IMR-90 (cell line): ENCODE results near the gene PHOX2A. TPM values are rescaled to one million over a fixed set of nuclear protein-coding genes. Genes with fewer than 3 reads are reported as not detected.

Source experiments
- ATAC-seq: fragments of 200-7000 bp; cut with Tn5 transposase; 2 replicates; pipeline ENCODE4 v1.9.1; 2020; ENCODE audit warnings: low read depth, mild to moderate bottlenecking, moderate library complexity
- BruUV-seq: library from RNA; stranded (reverse); fragments of 400-500 nt; replicated peaks from 2 replicates; lab custom pipeline; 2021; lab: Mats Ljungman, UMichigan
- CTCF ChIA-PET: fragments of 300-600 bp; formaldehyde crosslinking; extraction: SDS; loops from one replicate; lab custom pipeline; 2021; ENCODE audit warnings: antibody characterized with exemption; lab: Yijun Ruan, JAX
- POLR2A ChIA-PET: fragments of 300-600 bp; sonication (Branson Sonifier 250); formaldehyde crosslinking; loops from one replicate; lab custom pipeline; 2022; ENCODE audit warnings: antibody characterized with exemption; ENCODE audit not compliant: unreplicated experiment; lab: Charles Lee
- DNase-seq: peaks from one replicate; pipeline ENCODE4 v3.0.0; 2013
- H2AFZ ChIP-seq: replicated peaks from 2 replicates; pipeline ENCODE3; 2013; ENCODE audit warnings: low read length, mild to moderate bottlenecking; ENCODE audit not compliant: poor library complexity
- H2AK5ac ChIP-seq: 2 replicates; pipeline ENCODE4 v1.6.1; 2013; ENCODE audit warnings: low read depth, low read length, inconsistent platforms
- H2AK9ac ChIP-seq: replicated peaks from 2 replicates; pipeline ENCODE3; 2013; ENCODE audit warnings: mild to moderate bottlenecking, low read depth, low read length, moderate library complexity; ENCODE audit not compliant: poor library complexity
- H2BK120ac ChIP-seq: 2 replicates; pipeline ENCODE4 v1.6.1; 2013; ENCODE audit warnings: low read depth, low read length, inconsistent platforms
- H2BK15ac ChIP-seq: 3 replicates; pipeline ENCODE4 v1.6.1; 2013; ENCODE audit warnings: low read depth, low read length, inconsistent platforms
- H2BK20ac ChIP-seq: 2 replicates; pipeline ENCODE4 v1.6.1; 2013; ENCODE audit warnings: low read depth, mild to moderate bottlenecking, inconsistent platforms, low read length, moderate library complexity
- H2BK5ac ChIP-seq: 2 replicates; pipeline ENCODE4 v1.6.1; 2013; ENCODE audit warnings: mild to moderate bottlenecking, low read depth, low read length, inconsistent platforms; ENCODE audit not compliant: poor library complexity, severe bottlenecking
- H3K14ac ChIP-seq: replicated peaks from 2 replicates; pipeline ENCODE4 v1.6.1; 2013; ENCODE audit warnings: low read depth, low read length, inconsistent platforms
- H3K18ac ChIP-seq: 2 replicates; pipeline ENCODE4 v1.6.1; 2013; ENCODE audit warnings: low read depth, low read length, control low read depth
- H3K23ac ChIP-seq: 2 replicates; pipeline ENCODE4 v1.6.1; 2013; ENCODE audit warnings: low read depth, low read length, inconsistent platforms
- H3K27ac ChIP-seq: 2 replicates; pipeline ENCODE4 v1.5.1; 2013; ENCODE audit warnings: mild to moderate bottlenecking, control low read depth, low read length; ENCODE audit not compliant: insufficient read depth
- H3K27me3 ChIP-seq: 2 replicates; pipeline ENCODE4 v1.6.1; 2013; ENCODE audit warnings: low read length; ENCODE audit not compliant: control insufficient read depth, insufficient read depth
- H3K36me3 ChIP-seq: 2 replicates; pipeline ENCODE4 v1.6.1; 2013; ENCODE audit warnings: low read length, mixed read lengths; ENCODE audit not compliant: control insufficient read depth, insufficient read depth
- H3K4ac ChIP-seq: 2 replicates; pipeline ENCODE4 v1.6.1; 2013; ENCODE audit warnings: low read depth, low read length, inconsistent platforms
- H3K4me1 ChIP-seq: 2 replicates; pipeline ENCODE4 v1.6.1; 2013; ENCODE audit warnings: low read length, mixed read lengths; ENCODE audit not compliant: control insufficient read depth, insufficient read depth
- H3K4me2 ChIP-seq: 2 replicates; pipeline ENCODE4 v1.6.1; 2013; ENCODE audit warnings: low read depth, mild to moderate bottlenecking, control low read depth, low read length, moderate library complexity
- H3K4me3 ChIP-seq: 2 replicates; pipeline ENCODE4 v1.5.1; 2013; ENCODE audit warnings: low read depth, mild to moderate bottlenecking, control low read depth, low read length, moderate library complexity; ENCODE audit not compliant: insufficient read depth
- H3K56ac ChIP-seq: 2 replicates; pipeline ENCODE4 v1.6.1; 2013; ENCODE audit warnings: low read length, inconsistent platforms; ENCODE audit not compliant: insufficient read depth; ENCODE audit errors: extremely low read depth
- H3K79me1 ChIP-seq, 2 experiments: 2 replicates each; pipeline ENCODE4 v1.6.1; 2013; ENCODE audit warnings: low read length in 2 of 2, inconsistent platforms in 1 of 2, low read depth in 1 of 2
- H3K9ac ChIP-seq: 2 replicates; pipeline ENCODE4 v1.6.1; 2013; ENCODE audit warnings: low read depth, low read length, control low read depth
- H3K9me1 ChIP-seq: 2 replicates; pipeline ENCODE4 v1.6.1; 2013; ENCODE audit warnings: low read length, inconsistent platforms; ENCODE audit not compliant: insufficient read depth
- H3K9me3 ChIP-seq: 2 replicates; pipeline ENCODE4 v1.6.1; 2013; ENCODE audit warnings: low read length; ENCODE audit not compliant: control insufficient read depth, insufficient read depth
- H4K20me1 ChIP-seq: 2 replicates; pipeline ENCODE4 v1.6.1; 2013; ENCODE audit warnings: low read length, inconsistent platforms; ENCODE audit not compliant: insufficient read depth
- H4K5ac ChIP-seq: 2 replicates; pipeline ENCODE4 v1.6.1; 2013; ENCODE audit warnings: mild to moderate bottlenecking, low read depth, low read length, control low read depth
- H4K8ac ChIP-seq, 2 experiments: 2 replicates each; pipeline ENCODE4 v1.6.1; 2013; ENCODE audit warnings: low read depth in 2 of 2, low read length in 2 of 2, control low read depth in 1 of 2, inconsistent platforms in 1 of 2
- H4K91ac ChIP-seq: 2 replicates; pipeline ENCODE4 v1.6.1; 2013; ENCODE audit warnings: low read depth, low read length, inconsistent platforms; ENCODE audit not compliant: insufficient read depth
- BHLHE40 ChIP-seq: fragments of 150-350 bp; IDR thresholded peaks from 2 replicates; pipeline ENCODE4 v1.6.1; 2016; ENCODE audit warnings: mild to moderate bottlenecking, low read depth, low read length
- CEBPB ChIP-seq: IDR thresholded peaks from 2 replicates; pipeline ENCODE4 v1.6.1; 2012; ENCODE audit warnings: low read depth, low read length, improper control_type of control experiment
- CHD1 ChIP-seq: IDR thresholded peaks from 2 replicates; pipeline ENCODE4 v1.6.1; 2012; ENCODE audit warnings: low read depth, low read length, improper control_type of control experiment
- MAZ ChIP-seq: IDR thresholded peaks from 2 replicates; pipeline ENCODE4 v1.6.1; 2012; ENCODE audit warnings: low read depth, mild to moderate bottlenecking, low read length, improper control_type of control experiment, moderate library complexity, borderline replicate concordance
- MXI1 ChIP-seq: IDR thresholded peaks from 2 replicates; pipeline ENCODE4 v1.6.1; 2012; ENCODE audit warnings: low read depth, mild to moderate bottlenecking, low read length, moderate library complexity, borderline replicate concordance
- NFE2L2 ChIP-seq: fragments of 150-350 bp; IDR thresholded peaks from 2 replicates; pipeline ENCODE4 v1.6.1; 2016; ENCODE audit warnings: low read depth, mild to moderate bottlenecking, low read length
- POLR2A ChIP-seq: IDR thresholded peaks from 2 replicates; pipeline ENCODE4 v1.6.1; 2012; ENCODE audit warnings: mild to moderate bottlenecking, low read depth, low read length
- RAD21 ChIP-seq: IDR thresholded peaks from 2 replicates; pipeline ENCODE4 v1.6.1; 2012; ENCODE audit warnings: low read length, improper control_type of control experiment
- RCOR1 ChIP-seq: IDR thresholded peaks from 2 replicates; pipeline ENCODE4 v1.6.1; 2012; ENCODE audit warnings: mild to moderate bottlenecking, low read length, improper control_type of control experiment; ENCODE audit not compliant: insufficient replicate concordance
- RFX5 ChIP-seq: IDR thresholded peaks from 2 replicates; pipeline ENCODE4 v1.8.0; 2012; ENCODE audit warnings: low read depth, mild to moderate bottlenecking, low read length, moderate library complexity
- SMC3 ChIP-seq: fragments of 150-350 bp; IDR thresholded peaks from 2 replicates; pipeline ENCODE4 v1.6.1; 2016; ENCODE audit warnings: low read depth, mild to moderate bottlenecking, antibody characterized with exemption, low read length, moderate library complexity
- WGBS, 2 experiments: methylation state at CpG; one replicate each; pipeline versions ENCODE4 v1.1.5 to v1.1.7; 2013; ENCODE audit warnings: missing lambda C conversion rate in 2 of 2; ENCODE audit not compliant: insufficient read length in 1 of 2; ENCODE audit errors: extremely low coverage in 2 of 2; 5-methylcytosine and 5-hydroxymethylcytosine counted together
- dilution Hi-C: fragments of 300-500 bp; cut with HindIII; formaldehyde crosslinking; loops from one replicate; pipeline ENCODE4 v1.14.3; 2018; ENCODE audit warnings: low sequenced_read_pairs; ENCODE audit not compliant: unreplicated experiment
- in situ Hi-C: fragments of 300-500 bp; cut with MboI; formaldehyde crosslinking; loops from 3 replicates; pipeline ENCODE4 v1.14.3; 2019; ENCODE audit warnings: low sequenced_read_pairs, inconsistent platforms, mixed read lengths
- intact Hi-C: fragments of 100-400 bp; cut with micrococcal nuclease; formaldehyde crosslinking; loops from 2 replicates; pipeline ENCODE4 v1.10.0; 2022
- polyA plus RNA-seq, 3 experiments: library from polyadenylated mRNA; depleted of rRNA; stranded (reverse); fragments of >200 nt; gene quantifications; 2 replicates each; pipeline ENCODE4 v1.2.3, GENCODE V29; 2012; ENCODE audit warnings: low replicate concordance in 1 of 3
- total RNA-seq: library from RNA; depleted of rRNA; stranded (reverse); fragments of >200 nt; gene quantifications from 2 replicates; pipeline ENCODE4 v1.2.3, GENCODE V29; 2012
- TF ChIP-seq, protein P1 (sequence below): conservative IDR thresholded peaks from 2 replicates; pipeline ENCODE4 v1.5.1; 2012; ENCODE audit warnings: mild to moderate bottlenecking, low read depth, low read length, improper control_type of control experiment

PHOX2A gene
- total and polyA plus RNA-seq, 2 of the 4 experiments (the other 2 are of a cell fraction) = not detected

- BruUV-seq = no TSS peak
- ATAC-seq = no peak
Measured at GRCh38 chr11:72249961-72250360, 6.0 kb upstream of the PHOX2A start.

More at GRCh38 chr11:72249961-72250360, 6.0 kb upstream of the PHOX2A start:
- no peak for TF ChIP-seq RAD21
- no peak for TF ChIP-seq RFX5
- TF ChIP-seq MXI1 = no peak
- no peak for TF ChIP-seq CEBPB
- TF ChIP-seq SMC3 = no peak
- TF ChIP-seq MAZ = no peak
- no peak for TF ChIP-seq NFE2L2
- no peak for TF ChIP-seq POLR2A
- TF ChIP-seq, protein P1, sequence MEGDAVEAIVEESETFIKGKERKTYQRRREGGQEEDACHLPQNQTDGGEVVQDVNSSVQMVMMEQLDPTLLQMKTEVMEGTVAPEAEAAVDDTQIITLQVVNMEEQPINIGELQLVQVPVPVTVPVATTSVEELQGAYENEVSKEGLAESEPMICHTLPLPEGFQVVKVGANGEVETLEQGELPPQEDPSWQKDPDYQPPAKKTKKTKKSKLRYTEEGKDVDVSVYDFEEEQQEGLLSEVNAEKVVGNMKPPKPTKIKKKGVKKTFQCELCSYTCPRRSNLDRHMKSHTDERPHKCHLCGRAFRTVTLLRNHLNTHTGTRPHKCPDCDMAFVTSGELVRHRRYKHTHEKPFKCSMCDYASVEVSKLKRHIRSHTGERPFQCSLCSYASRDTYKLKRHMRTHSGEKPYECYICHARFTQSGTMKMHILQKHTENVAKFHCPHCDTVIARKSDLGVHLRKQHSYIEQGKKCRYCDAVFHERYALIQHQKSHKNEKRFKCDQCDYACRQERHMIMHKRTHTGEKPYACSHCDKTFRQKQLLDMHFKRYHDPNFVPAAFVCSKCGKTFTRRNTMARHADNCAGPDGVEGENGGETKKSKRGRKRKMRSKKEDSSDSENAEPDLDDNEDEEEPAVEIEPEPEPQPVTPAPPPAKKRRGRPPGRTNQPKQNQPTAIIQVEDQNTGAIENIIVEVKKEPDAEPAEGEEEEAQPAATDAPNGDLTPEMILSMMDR = no peak
- TF ChIP-seq CHD1 = no peak
- TF ChIP-seq BHLHE40 = no peak
- no peak for TF ChIP-seq RCOR1
- DNase-seq = no peak
- no CpG with 5 or more reads among the region's 5 CpGs for WGBS, 2 experiments
- no peak overlapping the region for H3K27ac ChIP-seq
- H3K4ac ChIP-seq = no peak overlapping the region
- H3K36me3 ChIP-seq = no peaks in the 10 kb centered on the region
- H3K56ac ChIP-seq = no peak overlapping the region
- H3K23ac ChIP-seq = no peak overlapping the region
- H3K27me3 ChIP-seq = peaks cover 82% of the 10 kb centered on the region
- no peak overlapping the region for H3K4me3 ChIP-seq
- H3K4me2 ChIP-seq = no peak overlapping the region
- no peak overlapping the region for H2BK20ac ChIP-seq
- H2BK120ac ChIP-seq = no peak overlapping the region
- no peak overlapping the region for H2BK5ac ChIP-seq
- H3K79me1 ChIP-seq = no peaks in the 10 kb centered on the region
- H3K18ac ChIP-seq = no peak overlapping the region
- in situ Hi-C loops (no loop called here), intact Hi-C loops (no loop called here), dilution Hi-C loops (no loop called here)
- H4K91ac ChIP-seq = no peak overlapping the region
- no peak overlapping the region for H4K8ac ChIP-seq
- no peak overlapping the region for H3K14ac ChIP-seq
- POLR2A ChIA-PET = no interaction called here
- no peaks in the 10 kb centered on the region for H3K9me1 ChIP-seq
- CTCF ChIA-PET = no interaction called here
- H3K9me3 ChIP-seq = peaks cover 5% of the 10 kb centered on the region
- 0 out of 2 replicates have a peak, but pooled peaks cover 2% of the 10 kb centered on the region for H4K20me1 ChIP-seq
- no peak overlapping the region for H2BK15ac ChIP-seq
- no peak overlapping the region for H2AK9ac ChIP-seq
- H2AFZ ChIP-seq = no peak overlapping the region
- no peak overlapping the region for H3K9ac ChIP-seq
- no peak overlapping the region for H2AK5ac ChIP-seq
- no peak overlapping the region for H4K5ac ChIP-seq
- H3K4me1 ChIP-seq = no peaks in the 10 kb centered on the region
